Stimulated activated CD4-positive, alpha-beta T cell treated with anti-CD3 and anti-CD28 coated beads, Interleukin-1b, Interleukin-23, amount 100 ng/mL, for 4 hours (primary cell): ENCODE measurements around the gene PHYHIPL.

Source experiments
- DNase-seq, 2 donors: peaks; one replicate each; pipeline ENCODE4 v3.0.0-alpha.2; 2020; ENCODE audit warnings: low read depth in 2 of 2

The PHYHIPL gene

DNA sequence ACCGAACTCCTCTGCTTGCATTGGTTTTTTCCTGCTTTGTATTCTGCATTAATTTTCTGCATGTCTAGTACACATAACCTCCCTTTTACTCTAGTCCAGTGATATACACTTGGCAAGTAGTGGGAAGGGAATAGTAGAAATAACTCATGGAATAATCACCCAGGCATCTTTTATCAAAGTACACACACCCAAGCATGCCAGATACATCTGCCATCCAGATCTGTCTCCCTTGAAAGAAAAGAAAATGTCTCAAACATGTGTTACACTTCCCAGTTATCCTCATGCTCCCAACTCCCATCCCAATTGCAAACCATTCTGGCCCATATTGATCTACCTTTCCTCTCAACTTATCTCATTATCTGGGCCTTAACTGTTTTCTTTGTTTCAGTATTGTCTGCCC lies 79.0 kb downstream of the PHYHIPL start:
- DNase-seq, result no peak

DNA sequence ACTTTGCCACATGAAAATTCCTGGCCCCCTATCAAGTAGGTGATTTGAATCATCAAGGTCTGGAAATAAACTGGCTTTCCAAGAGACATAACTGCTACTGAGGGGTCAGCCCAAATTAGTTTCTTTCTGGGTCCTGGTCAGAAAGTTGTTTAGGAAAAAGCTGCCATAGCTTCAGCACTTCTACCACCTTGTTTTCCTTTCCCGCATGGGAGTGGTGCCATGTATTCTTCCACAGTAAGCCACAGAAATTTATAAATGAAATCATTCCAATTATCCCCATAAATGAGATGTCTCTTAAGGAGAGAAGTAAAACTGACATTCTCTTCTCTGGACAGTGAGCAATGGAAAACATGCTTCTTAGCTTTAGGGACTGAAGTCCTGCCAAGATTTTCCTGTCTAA lies 80.8 kb downstream of the PHYHIPL start:
- DNase-seq, result no peak

DNA sequence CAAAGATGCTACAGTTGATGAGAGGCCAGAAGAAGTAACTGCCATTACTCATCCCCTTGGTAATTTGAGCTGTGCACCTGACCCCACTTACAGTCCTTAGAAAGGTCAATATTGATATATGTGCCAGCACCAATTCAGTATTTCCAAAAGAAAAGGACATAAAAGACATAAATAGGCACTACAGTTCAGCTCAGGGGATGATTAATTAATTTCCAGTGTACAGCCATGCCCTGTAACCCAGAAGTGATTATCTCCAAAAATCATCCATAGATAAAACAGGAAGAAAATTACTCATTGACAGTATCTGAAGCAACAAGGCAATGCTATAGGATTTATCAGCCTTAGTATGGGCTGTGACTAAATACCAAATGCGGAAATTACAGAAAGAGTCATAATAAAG lies 82.4 kb downstream of the PHYHIPL start:
- no peak for DNase-seq

DNA sequence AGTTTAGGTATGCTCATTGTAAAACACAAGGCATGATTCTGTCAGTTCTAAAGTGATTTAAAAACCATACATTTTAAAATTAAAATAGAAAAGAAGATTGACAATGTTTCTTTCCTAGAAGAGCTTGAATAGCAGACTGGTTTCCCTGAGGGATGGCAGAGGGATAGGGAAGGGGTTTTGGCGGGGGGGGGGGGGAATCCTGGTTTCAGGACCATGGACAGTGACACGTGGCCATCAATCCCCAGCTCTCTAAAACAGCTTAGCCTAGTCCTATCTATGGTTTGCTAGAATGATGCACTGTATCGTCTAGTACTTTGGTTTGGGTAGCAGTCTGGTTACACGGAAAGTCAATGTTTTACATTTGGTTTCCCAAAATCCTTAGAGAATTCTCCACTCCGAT lies 88.7 kb downstream of the PHYHIPL start:
- DNase-seq, result no peak

DNA sequence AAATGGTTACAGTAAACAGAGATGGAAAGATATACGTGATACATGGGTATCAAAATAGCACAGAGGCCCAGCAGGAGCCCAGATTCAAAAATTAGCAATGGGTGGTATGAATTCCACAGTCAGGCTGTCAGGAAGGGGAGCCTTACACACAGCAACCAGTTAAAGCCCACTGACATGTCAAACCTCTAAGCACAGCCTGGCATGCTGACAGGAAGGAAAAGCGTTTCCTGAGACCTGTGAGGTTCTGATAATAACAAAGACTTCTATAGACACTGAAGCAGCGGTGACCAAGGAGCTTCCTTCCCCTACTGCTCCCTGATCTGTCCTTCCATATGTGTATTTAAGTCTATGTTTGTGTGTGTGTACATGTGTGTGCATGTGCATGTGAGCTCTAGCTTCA lies 89.9 kb downstream of the PHYHIPL start:
- no peak for DNase-seq

DNA sequence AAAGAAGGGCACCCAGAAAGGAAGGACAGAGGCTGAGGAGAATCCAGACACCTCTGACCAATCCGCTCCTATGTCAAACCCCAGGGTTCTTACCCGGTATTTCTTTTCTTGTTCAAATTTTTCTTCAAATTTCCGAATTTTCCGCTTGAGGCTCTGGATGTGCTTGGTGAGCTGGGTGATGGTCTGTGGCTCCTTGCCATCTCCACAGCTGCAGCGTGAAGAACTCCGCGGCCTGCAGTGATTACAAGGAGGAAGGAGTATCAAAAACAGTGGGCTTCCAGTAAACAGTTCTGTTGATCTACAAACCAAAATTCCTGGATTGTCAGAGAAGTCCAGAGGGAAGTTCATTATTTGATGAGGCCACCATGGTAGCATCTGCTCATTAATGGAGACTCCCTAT lies 92.0 kb downstream of the PHYHIPL start:
- DNase-seq, result no peak

DNA sequence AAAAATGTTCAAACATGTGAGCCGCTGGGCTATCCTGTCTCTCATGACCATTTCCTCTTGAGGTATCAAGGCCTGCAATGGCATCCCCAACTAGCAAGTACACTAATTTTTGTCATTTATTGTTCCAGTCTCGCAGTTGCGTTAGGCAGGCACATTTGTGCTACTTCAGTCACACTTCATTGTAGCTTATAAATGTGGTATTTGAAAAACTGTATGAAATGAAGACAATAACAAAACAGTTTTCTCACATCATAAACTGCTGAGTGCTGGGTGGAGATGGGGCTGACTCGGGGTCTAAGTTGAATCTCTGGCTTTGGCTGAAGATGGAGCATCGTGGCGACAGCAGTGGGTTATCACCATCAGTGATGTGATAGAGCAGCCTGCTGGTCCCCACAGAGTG lies 93.2 kb downstream of the PHYHIPL start:
- no peak for DNase-seq

DNA sequence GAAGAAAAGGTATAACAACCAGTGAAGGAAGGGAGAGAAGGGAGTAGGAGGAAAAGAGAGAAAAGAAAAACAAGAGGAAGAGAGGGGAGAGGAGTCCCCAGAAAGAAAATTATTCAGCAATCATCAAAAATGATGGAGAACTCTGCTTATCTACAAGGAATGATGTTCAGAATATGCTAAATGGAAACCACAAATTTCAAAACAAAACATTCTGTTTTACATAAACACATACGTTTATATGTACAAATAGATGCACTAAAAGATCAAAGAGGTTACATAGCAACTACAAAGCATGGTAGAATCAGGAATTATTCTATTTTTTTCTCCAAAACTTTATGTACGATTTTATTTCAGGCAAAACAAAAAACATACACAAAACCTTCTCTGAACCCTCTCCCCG lies 94.0 kb downstream of the PHYHIPL start:
- DNase-seq, result no peak

DNA sequence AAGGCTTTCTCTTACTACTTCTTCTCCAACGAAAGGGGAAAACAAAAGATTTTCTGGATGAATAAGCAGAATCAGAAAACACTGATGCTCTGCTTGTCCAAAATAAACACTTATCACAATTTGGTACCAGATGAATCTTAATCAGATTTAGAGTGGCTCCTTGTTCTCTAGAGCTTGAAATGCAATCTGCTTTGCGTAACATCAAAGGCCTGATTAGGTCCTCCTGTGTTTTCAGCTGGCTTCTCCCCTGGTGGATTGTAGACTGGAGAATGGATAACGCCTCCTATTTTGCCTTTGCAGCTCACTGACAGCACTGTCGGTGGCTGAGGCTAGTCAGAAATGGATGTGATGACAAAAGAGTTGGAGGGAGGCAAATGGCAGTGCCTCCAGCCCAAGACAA lies 94.7 kb downstream of the PHYHIPL start:
- no peak for DNase-seq

DNA sequence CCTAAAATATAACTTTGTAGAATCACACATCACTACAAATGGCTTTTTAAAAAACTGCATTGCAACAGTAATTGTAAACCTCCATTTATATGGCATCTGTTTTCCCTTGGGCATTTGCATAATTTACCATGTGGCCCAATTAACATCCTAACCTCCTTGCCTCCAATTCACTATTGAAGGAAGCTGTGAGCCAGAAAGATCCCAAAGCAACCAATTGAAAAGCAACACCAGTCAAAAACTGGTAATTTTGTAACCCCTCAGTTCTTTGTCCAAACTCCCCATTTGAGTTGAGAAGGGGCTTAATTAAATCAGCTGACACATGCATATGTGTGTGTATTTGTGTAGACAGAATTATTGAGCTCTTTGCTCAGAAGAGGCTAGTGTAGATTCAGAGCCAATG lies 95.6 kb downstream of the PHYHIPL start:
- no peak for DNase-seq

DNA sequence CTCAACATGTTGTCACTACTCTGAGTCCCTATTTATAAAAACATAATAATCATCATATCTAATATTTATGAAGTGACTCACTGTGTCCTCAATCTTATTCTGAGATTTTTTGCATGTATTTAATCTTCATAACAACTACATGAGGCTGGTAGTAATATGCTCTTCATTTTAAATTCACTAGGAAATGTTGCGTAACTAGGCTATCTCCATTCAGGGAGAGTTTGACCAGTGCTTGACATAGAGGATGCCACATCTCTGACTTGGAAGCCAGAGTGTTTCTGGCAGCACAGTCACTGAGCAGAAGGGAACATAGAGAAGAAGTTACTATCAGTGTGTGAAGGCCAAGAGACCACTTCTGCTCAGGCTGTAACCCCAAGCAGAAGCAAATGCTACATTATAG lies 97.0 kb downstream of the PHYHIPL start:
- DNase-seq, result no peak

DNA sequence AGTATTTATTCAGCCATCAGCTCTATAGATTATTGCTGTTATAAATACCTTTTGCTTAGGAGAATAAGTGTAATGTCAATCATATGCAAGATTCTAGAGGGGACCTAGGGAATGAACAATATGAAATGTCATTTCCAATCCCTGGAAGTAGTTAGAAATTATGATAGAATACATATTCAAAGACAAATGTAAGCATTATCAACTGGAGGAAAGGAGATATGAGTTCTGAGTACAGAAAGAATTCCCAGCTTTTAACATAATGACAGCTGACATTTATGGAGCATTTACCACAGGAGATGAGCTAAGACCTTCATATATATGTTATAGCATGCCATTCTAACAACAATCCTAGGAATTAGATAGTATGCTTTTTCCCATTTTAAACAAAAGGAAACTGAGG lies 99.7 kb downstream of the PHYHIPL start:
- no peak for DNase-seq

DNA sequence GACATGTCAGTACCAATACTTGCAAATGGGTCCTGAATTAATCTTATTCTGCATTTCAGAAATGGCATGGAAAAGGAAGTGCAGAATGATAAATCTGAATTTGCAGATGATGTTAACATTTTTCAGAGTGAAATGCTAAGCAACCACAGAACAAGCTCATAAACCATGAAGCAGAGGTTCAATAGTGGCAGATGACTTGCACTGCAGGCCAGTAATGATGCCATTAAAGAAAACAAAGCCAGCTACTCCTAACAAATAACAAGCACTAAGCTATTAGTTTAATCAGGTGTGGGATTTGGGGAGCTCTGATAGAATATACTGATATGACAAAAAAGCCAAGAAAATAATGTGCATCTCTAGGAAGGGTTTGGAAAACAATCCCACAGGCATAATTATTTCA lies 100.5 kb downstream of the PHYHIPL start:
- DNase-seq, result no peak

DNA sequence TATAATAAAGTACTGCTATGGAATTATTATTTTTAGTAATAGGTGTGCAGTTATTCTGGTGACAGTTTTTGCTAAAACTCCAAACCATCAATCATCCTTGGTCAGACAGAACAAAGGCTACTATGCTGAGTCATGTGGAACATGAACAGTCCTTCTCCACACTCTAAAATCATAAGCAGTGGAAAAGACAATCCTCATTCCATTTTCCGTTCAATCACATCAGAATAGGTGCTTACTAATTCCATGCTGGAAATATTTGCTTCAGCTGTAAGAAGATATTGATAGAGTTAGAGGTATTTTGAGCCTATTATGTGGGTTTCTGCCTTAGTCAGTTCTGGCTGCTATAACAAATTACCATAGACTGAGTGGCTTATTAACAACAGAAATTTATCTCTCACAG lies 103.0 kb downstream of the PHYHIPL start:
- no peak for DNase-seq

DNA sequence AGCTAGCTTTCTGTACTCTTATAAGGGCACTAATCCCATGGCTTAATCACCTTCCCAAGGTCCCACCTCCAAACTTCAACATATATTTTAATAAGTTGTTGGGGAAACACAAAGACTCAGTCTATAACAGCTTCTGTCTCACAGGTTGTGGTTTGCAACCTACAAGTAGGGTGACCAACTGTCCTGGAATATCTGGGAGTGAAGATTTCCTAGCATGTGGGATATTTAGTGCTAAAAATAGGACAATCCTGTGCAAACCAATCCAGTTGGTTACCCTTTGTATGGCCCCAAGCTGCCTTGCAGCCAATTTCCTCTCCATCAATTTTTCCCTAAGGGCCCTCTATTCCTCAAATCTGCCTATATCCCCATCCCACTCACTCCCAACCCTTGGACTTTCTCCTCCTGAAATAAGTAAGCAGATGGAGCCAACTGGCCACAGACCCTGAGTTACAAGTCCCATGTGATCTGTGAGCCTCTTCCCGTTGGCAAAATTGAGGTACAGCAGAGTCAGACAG lies 103.6 kb downstream of the PHYHIPL start:
- no peak for DNase-seq

DNA sequence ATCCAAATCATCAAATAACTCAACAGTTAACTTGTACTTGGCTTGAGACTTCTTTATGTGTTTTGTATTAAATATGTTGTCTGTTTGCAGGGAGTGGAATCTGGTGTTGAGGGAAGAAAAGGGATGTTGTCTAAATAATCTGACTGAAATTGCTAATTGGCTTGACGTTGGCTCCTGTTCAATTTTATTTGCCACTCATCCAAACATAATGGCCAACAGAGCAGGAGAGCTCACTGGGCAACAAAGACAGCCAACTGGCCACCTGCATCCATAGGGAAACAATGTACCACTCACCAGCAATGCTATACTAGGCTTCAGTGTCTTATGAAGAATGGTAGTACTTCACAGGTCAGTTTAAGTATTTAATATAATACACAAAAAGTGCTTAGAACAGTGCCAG lies 105.4 kb downstream of the PHYHIPL start:
- no peak for DNase-seq

DNA sequence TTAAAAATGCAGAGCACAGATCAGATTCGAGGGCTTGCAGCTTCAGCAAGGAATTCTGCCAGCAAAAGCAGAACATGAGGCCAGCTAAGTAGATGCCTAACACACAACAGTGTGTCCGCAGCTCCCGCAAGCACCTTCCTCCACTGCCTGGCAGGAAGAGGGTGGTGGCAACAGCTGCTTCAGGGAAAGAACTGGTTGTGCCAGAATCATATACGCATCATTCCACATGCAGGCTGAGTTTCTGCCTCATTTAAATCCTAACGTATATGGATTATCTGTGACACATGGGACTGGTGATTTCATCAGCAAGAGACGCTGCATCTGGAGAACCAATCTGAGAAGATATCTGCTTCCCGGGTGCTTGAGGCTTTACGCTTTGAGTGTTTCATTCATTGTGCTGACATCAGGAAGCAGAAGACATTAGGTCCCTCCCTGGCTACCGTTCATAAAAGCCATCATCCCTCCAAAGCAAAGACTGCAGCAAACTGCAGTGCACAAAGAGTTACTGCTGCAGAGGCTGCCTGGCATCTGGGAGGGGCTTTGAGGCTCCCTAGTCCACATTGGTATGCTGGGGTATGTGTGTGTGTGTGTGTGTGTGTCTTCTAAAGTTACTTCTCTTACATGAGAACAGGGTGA lies 107.1 kb downstream of the PHYHIPL start:
- DNase-seq, result no peak

DNA sequence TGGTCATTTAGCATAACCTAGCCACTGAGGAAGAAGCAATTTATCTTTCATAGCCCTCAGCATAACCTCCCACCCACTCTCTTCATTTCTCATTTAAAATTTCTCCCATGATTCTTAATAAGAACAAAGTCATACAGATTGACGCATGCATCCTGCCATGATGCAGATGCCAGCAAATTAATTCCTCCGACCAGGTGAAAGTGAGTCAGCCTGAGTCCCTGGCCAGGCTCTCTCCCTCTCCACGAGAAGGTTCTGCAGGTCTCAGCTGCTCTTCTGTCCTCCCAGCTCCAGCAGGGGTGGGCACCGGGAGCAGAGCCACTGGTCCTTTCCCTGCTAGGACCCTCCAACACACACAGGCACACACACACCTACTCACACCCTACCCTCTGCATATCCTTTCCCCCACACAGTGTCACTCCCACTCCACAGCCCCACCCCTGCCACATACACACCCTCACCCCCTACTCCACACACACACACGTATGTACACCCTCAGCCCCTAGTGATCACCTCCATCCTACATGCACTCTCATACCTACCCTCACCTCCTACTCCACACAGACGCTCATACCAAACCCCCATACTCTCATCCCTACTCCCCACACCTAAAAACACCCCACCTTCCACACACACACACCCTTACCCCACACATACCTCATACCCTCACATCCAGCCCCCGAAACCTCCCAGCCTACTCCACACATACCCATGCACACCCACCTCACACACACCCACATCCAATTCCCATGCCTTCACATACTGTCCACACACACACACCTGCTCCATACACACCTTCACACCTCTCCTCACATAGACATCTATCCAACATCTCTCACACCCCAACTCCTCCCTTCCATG lies 107.9 kb downstream of the PHYHIPL start:
- no peak for DNase-seq

DNA sequence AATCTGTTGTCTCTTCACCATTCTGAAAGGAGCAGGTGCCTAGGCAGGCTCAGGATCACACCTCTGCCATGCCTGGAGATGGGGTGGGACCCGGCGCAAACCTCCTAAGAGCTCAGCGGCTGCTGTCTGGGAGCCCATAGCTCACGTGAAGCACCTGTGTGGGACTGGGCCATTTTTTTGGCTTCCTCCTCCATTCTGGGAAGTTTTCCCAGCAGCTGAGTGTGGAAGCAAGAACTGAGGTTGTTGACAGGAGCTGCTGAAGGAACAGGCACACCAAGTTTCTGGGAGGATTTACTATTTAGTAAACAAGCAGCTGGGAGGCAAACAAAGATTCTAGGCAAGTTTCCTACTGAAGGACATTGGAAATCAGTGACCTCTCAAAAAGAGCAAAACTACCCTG lies 108.6 kb downstream of the PHYHIPL start:
- DNase-seq, result no peak

DNA sequence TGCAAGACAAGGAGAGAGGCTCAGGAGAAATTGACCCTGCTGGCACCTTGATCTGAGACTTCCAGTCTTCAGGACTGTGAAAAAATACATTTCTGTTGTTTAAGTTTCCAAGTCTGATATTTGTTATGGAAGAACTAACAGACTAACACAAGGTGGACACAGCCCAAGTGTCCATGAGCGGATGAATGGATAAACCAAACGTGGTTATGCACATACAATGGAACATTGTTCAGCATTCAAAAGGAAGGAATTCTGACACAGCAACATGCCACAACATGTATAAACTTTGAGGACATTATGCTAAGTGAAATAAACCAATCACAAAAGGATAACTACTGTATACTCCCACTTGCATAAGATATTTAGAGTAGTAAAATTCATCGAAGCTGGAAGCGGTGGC lies 109.4 kb downstream of the PHYHIPL start:
- DNase-seq, result no peak

DNA sequence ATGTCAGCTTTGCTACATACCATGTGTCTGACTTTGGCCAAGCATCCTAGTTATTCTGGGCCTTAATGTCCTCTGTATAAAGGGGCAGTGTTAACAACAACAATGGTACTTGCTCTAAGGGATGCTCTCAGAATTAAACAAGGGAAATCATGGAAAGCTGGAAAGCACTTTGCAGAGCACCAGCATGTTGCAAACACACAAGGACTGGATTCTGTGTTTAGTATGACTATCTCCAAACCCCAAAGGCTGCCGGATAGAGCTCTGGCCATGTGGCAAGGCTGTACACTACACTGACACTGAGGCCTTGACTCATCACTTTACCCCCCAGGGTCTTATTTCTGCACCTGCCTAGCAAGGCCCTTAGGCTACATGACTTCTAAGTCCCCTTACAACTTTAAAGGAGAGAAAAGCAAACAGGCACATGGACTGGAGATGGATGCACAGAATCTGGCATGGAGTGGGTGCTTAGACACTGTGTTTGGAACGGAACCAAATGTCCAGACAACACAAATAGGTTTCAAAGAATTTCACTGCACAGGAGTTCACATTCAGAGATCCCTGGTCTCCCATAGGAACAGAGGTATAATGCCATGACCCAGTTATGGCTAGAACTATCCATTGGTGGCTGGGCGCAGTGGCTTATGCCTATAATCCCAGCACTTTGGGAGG lies 111.3 kb downstream of the PHYHIPL start:
- DNase-seq, result no peak

DNA sequence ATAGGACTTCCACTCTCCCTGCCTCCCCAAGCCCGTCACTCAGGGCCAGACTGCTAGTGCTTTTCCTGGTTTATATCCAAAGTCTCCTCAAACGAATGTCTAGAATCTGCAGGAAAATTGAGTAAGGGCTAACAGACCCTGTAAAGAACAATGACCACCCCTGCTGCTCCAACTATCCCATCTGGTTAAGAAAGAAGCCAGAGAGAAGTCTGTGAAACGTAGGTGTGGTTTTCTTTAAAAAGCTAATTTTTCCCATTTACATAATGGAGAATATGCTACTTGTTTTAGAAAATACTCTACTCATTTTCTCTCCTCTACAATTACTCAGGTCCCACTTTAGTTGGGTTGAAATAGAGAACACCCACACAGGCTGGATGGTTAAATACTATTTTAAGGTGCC lies 113.4 kb downstream of the PHYHIPL start:
- no peak for DNase-seq

DNA sequence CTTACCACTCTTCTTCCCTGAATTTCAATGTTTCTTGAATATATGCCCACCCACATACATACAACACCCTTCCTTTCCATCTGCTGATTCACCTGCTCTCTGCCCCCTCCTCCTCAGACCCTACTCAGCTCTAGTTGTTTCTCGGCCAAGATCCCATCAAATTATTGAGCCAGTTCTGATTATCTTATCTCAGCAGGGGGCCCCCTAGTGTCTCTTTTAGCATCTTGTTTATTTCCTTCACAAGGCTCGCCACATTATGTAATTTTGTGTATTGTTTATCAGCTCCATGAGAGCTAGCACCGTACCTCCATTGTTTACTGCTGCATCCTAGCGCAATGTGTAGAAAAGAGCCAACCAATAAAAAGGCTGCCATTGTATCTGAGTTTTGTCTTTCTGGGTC lies 114.0 kb downstream of the PHYHIPL start:
- DNase-seq, result no peak
